ENCODE results near the gene ZEB2.

Gene ZEB2

DNA sequence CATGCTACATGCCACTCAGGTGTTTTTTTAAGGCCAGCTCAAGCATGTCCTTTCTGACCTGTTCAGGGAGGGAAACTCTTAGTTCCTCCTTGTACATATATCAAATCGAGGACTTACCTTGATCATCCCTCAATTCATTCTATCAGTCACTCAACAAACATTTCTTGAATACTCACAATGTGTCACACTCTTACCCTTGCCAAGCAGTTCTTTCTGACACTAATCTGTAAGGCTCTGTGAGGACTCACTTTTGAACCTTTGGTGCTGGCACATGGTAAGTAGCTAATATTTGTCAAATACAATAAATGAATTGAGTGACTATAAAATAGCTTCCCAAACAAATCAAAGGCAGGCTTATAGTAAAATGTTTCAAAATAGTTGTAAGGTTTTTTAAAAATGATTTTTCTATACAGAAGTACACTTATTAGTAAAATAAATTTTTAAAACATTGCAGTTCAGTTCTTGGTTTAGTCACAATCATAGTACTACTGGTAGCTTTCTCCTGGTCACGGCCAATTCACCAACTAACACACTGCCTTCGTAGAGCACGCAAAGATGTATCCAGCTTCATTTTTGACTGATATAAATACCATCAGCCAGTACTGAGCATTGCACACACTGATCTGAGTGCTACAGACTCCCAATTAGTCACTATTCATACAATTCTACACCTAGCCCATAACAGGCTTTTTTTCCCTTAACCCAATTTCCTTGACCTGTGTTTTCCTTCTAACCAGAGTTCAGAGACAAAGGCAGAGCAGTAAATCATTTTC, 50.9 kb downstream of the ZEB2 start:
- DNase-seq: no peak

DNA sequence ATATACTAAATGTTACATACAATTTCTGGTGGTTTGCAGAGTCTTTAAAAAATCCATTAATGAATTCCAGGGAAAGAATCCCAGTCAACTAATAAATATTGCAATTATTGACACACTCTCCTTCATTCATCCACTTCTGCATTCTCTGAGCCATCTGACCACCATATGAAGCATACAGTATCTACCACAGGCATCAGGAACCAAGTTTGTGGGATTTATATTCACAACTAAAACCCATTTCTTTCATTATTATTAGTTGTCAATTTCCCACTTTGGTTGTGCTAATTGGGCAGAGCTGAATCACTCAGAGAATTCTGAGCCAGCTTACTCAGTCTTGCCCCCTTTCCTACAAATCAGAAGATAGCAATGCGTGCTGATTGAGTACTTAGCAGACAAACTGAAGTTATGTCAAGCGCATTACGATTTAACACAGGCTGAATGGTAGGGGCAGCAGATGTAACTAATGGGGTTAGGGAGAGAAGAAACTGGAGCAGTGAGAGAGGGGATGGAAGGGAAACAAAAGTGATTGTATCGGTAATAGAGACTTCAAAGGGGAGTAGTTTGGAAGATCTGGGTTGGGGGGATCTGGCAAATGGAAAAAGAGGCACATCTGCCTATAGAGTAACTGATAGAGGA, 52.3 kb downstream of the ZEB2 start:
- no peak for DNase-seq

DNA sequence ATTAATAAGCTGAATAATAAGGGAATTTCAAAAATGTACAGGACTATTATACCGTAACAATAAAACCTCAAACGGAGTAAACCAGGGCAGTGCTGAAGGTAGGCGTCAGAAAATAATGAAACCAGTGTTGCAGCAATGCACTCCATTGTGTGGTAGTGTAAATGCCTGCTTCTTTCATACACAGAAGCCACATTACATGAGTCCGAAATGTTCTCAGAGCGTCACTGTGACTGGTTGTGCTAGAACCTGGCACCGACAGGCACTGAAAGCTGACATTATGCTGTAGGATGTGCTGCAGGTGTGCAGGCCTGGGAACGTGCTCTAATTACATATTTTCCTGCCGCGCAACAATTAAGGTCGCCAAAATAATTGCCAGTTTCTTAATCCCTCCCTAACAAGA, 53.3 kb downstream of the ZEB2 start:
- DNase-seq: peak; percentile 25

DNA sequence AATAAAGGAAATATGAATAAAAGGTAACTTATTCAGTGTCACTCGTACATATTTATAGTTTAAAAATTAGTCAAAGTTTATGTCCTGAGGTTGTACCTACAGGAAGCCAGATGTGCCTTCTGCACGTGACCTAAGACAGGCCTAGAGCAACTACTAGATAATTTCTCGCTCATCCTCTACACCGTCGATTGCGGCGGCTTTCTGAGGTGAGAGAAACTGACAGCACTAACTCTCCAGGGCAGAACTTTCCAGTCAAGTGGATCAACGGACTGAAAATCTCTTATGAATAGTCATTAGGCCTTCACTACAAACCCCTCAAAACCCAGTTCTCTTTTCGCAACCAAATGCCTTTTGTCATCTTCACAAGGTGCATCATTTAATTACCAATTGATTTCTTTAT, 54.2 kb downstream of the ZEB2 start:
- no peak for DNase-seq

DNA sequence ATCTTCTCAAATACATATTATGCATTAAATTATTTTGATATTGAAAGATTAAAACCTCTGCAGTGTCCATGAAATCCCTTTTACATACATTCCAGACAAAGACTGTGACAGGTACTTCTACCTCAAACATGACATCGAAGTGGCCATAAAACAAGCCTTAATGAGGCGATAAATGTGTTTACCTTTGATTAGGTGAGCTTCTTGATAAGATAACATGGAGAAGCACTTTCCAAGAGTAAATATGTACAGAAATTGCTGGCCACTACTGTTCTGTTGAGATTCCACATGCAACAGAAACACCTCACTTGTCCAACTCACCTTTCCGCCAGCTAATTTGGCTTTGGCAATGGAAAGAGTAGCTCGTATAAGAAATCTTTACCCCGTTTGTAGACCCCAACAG, 55.2 kb downstream of the ZEB2 start:
- DNase-seq: peak; percentile 82

DNA sequence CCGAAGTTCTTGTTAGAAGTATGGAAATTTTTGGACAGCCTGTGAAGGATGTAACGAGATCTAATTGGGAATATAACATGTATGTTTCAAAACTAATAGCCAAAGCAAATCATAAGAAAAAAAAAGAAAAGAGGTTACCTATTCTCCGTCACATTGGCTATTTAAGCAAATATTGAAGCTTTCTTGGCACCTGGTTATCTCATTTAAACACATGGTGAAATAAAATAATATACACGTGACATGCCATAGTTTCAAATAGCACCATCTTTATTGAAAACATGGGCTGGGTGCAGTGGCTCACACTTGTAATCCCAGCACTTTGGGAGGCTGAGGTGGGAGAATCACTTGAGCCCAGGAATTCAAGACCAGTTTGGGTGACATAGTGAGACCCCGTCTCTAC, 56.7 kb downstream of the ZEB2 start:
- DNase-seq: no peak

DNA sequence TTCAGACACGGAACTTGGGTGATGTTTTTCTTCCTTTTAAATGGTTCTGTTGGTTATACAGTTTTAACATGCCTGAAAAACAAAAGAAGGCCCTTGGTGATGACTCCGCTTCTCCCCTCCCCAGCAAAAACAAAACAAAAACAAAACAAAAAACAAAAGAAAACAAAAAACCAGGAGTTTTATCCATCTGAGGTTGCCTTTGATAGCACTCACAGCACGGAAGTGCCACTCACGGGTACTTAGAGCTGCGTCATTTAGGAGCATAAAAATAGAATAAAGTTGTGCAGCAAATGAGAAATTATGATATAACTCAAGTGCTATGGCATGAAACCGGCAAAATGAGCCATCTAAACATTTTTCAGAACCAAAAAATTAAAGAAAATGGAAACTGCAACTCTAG, 57.7 kb downstream of the ZEB2 start:
- DNase-seq: no peak

DNA sequence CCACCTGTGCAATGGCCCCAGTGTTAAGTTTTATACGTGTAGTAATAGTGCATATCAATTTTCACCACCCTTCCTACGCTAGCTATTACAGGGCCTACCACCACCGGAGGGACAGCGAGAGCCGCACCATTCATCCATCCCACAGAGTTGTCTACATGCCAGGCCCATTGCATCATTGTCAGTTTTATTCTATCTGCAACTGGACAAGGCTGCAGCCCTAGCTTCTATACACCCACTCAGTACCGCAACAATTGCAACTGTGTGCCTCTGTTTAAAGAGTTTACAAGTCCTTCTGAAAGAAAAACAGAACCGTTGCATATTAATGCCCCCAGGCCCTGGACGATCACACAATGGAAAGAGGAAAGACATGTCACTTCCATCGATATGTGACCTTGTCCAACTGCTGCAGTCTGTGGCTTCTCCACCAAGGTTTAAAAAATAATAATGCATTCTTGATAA, 58.6 kb downstream of the ZEB2 start:
- no peak for DNase-seq

DNA sequence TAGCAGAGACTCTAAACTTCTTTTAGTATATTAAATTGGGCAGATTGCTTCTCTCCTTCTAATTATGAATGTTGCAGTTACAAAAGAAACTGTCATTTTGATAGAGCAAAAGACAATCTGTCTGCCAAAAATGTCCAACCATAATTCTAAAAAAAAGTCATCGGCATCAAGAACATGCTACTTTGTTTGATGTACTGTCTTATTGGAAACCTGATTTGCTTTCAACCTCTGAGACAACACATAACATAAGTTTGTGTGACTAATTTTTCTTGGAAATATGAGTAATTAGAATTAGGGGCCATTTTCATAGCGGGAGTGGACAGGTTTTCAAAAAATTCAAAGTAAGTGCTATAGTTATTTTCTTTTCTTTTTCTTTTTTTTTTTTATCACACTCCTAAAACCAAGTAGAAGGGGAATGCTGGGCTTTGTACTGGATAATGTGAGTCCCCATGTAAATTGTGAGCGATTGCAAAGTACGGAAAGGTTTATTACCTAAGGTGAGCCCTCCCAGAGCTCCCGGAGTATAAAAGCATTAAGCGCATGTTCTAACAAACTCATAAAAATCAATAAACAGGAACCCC, 59.1 kb downstream of the ZEB2 start:
- DNase-seq: no peak

DNA sequence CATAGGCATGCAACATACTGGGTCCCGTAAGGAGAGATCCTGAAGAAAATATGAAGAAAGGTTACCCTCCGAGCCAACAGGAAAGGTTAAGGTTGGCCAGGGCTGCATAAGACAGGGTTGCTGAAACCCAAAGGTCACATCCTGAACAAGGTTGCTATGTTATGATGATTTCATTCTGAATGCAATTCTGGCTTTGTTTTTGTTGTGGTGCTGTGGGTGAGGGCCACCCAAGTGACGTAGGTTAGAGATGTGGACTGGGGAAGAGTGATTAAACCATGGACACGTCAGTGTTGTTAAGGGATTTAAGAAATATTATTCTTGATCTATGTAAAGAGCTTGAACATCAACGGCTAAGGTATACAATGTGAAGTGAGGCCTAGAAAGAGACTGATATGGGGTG, 60.0 kb downstream of the ZEB2 start:
- DNase-seq: no peak

DNA sequence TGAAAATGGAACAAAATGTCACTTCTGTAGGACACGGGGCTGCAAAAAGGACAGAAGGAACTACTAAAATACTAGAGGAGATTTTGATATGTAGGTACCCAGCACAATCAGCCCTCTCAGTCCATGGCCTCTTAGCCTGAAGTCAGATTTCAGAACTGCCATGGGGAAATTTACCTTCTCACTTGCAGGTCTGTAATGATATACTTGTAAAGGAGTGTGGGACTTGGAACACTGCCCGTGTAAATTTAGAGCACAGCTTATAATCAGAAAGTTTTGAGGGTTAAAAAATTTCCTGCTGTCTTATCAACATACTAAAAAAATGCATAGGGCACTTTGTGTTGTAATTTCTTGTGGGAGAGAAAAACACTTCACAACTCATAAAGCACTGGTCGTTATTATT, 60.6 kb downstream of the ZEB2 start:
- DNase-seq: no peak

DNA sequence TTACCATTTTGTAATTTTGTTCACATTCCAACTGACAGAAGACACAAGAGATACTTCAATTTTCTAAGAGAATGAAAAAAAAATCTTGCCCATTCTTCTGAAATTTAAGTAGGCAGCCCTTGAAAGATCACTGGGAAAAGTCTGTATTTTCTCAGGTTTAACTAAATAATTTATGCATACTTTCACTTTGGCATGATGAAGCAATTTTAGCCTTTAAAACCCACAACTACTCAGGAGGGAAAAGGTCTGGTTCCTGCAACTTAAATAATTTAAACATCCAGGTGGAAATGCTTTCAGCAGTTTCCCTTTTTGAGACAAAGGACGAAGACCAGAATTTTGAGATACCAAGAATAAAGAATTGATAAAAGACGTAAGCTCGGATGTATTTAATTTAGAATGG, 61.4 kb downstream of the ZEB2 start:
- no peak for DNase-seq

DNA sequence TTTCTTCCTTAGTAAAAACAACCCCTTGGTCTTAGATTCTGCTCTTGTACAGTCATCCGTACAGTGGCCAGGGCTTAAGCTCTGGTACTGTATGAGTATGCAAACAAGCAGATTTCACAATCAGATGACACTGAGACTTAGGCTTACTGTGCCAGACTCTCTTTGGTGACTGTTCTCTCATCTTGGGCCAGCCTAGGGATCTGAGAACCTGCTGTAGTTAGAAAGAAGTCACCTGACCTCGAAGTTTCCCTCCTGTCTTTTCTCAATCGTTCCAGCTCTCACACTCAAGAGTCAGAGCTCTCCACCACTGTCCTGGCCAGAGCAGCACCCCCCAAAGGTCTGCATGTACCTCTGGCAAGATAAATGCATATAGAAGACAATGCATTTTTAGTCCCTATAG, 63.2 kb downstream of the ZEB2 start:
- DNase-seq: no peak

DNA sequence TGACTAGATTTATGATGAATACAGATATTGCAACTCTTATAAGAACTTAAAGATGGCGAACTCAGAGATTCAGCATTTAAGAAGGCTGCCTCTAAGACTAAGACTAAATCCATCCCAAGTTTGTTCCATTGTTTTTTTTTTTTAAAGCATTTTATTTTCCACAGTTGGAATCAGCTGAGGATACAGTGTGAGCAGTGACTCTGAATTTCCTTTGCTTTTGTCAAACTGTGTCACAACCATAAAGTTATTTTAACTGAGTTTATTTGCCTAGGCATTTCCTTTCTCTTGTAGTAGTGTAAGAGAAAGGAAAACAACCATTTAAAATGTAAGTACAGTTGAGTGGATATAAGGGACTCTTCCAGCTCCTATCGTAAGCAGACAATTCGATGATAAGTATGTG, 63.9 kb downstream of the ZEB2 start:
- no peak for DNase-seq

DNA sequence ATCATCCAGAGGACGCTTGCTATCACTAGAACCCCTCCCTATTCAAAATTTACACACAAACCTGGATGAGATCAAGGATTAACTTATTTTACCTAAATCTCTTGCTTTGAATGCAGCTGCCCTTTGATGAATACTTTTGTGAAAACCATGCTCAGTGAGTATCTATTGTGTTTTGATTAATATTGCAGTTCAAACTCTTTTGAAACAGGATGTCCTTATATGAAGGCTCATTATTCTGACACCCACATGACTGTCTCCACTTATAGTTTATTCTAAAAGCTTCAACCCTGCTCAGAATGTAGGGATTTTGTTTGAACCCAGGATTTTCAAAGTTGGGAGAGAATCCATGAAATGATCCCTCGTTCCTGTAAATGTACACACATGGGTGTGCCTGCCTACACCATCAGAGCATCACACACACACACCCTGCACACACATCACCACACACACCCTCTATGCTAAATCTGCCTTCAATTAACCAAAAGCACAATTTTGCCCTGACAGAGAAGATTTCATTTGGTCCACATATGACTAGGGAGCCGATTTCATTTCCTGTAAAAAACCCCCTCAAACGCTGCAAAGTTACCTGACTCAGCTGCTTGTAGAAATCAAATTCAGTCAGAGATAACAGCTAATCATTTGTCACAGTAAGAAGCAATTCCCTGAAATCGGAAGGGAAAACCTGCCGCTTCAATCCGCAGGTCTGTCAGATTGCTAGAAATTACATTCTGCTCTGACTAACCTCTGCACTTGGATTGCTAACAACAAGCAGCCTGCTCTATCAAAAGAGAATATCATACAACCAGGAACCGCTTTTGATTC, 65.2 kb downstream of the ZEB2 start:
- DNase-seq: no peak

DNA sequence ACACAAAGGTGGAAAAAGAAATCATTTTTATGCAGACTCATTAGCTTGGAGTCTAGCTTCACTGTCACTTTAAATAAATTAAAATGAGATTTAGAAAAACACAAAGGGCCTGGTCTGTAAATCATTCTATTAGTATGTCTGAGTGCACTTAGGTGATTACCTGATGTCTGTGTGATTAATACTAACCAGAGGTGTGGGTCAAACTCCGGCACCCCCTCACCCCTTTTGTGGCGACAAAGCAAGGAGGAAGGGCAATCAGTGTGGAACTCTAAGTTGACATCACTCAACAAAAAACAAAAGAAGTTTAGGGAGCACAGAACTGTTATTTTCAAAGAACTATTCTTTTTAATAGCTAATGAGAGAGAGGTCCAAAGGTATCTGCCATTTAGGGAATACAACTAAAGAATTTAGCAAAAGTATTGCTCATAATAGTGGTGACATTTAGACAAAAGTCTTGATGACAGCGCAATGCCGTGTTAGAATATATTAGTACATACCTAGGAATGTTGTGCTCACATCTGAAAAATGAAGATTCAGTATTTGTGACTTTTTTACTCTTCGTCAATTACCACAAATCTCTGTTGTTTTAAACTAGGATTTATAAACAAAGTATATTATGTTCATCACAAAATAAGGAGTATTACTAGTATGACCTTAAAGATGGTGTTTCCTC, 66.3 kb downstream of the ZEB2 start:
- no peak for DNase-seq

DNA sequence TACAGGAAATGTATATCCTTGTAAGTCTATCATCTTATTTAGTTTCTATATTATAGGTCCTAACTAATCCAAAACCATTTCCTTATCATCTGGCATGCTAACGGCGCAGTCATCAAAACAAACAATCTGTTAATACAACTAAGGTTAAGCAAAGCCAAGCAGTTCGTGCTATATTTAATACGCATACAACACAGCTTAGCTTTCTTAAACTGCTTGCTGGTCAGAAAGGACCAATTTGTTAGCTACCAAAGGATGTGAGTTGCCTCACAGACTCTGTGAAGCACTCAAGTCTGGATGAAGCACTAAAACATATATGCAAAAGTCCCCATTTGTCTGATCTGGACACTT, 67.0 kb downstream of the ZEB2 start:
- DNase-seq: no peak

DNA sequence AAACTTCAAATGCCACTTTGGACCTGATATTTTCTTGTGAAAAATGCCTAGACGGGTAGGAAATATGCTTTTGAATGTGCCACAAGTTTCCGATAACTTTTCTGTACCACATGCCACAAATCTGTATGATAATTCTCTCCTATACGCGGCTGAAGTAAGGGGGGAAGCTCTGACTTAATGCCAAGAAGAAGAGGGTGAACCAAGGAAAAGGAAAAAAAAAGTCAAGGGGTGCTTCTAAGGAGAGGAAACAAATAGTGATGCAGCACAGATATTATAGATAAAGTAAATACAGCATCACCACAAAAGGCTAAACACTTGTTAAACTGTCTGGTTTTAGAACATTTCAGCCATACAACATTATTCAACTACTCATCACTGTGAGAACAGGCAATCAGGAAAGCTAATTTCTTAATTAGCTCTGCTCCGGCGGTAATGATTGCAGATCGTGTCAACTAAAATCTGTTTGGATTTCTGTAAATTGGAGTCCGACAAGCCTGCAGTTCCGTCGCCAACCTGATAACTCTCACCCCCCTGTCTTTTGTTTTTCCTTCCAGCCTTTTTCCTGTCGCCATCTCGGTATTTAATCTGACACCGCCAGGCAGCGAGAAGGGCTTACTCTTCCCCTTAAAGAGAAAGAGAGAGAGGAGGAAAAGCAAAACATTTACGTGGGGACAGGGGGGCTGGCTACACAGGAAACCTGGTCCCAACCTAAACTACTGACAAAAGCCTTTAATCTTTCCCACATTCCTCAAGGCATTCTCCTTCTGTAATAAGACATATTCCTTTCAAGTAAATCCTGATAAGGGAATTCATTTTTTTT, 67.5 kb downstream of the ZEB2 start:
- DNase-seq: no peak

DNA sequence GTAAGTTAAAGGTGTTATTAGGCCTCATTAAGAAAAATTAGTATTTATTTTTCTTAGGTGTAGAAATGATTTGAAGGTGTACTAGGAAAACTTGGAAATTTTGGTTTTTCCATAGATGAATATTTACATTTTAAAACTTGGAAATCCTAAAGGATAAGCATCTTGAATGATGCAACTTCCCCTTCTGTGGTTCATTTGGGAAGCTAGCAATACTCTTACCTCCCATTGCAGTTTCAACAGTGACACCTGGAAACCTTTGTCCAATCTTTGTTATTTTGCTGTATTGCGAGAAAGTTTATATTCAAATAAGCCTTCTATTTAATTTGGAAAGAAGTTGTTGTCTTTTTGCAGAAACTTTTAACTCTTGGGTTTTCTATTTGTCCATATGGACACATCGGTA, 68.5 kb downstream of the ZEB2 start:
- DNase-seq: no peak

DNA sequence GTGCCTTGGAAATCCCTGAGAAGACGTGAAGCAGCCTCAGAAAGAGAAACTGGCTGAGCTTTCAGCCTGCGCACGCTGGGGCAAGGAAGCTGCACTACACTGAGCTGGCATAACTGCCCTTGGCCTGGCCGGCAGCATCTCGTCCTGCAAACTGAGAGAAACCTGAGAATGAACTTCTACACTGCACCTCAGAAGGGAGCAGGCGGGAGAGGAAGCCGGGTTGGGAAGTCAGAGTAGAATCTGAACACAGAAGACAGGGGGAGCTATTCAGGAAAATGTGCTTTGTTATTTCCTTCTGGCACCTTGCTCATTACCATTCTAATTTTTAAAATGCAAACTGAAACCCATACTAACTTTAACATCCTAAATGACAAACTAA, 70.9 kb downstream of the ZEB2 start:
- DNase-seq: no peak

DNA sequence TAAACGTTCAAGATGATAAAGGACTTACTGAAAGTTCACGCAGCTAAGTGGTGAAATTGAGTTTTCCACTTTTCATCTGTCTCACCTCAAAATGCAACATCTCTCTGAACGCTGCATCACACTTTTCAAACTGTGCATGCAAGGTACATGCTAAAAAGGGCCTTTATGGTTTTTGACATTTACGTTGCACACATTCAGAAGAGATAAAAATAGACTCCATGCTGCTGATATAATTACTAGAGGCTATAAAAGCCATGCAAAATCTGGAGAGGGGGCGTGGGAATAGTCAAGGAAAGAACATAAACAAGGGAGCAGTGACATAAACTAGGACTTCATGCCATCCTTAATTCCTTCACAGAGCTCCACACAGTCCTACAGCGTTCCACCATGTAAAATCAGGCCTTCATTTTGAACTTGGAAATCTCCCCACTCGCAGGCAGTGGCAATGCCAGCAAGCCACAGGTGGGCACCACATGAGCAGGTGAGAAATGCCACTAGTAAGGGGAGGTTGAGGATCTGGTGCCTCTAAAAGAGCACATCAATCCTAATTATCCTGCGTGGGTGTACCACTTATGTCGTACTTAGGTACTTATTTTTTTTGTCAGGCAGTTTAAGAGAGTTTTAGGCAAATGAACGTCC, 71.4 kb downstream of the ZEB2 start:
- DNase-seq: no peak

DNA sequence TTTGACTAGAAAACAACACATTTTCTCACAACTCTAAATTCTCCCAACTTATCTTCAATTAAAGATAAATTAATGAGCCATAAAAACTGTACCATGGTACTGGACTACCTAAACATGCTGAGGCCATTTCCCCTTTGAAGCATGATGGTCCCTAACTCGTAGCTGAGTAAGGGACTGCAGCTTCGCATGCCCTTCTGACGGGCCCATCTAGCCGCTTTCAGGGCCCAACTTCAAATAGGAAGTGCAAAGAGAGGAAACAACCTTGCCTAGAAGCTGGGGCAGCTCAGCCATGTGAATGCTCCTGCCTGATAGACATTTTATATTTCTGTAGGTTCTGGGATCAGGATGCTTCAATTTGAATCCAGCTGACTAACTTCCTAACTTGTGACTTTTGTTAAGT, 72.4 kb downstream of the ZEB2 start:
- no peak for DNase-seq
